Stomach (tissue), 9 donors: ENCODE results near the gene ARFGAP1. TPM values are rescaled to one million over a fixed set of nuclear protein-coding genes. Genes with fewer than 3 reads are reported as not detected.

Source experiments
- DNase-seq, 2 donors: peaks; one replicate each; pipeline versions ENCODE4 v3.0.0 to v3.0.0-alpha.2; 2013 to 2019
- H3K27ac ChIP-seq, 5 donors: fragments of 200-600 bp in 4 of 5; sonication (generic) in 4 of 5; one replicate each; pipeline ENCODE4 v1.5.1; 2013 to 2019; ENCODE audit warnings: mild to moderate bottlenecking in 1 of 5, moderate library complexity in 1 of 5
- H3K27me3 ChIP-seq, 3 donors: fragments of 200-600 bp; sonication (generic); one replicate each; pipeline ENCODE4 v1.5.1; 2017 to 2019; ENCODE audit warnings: mixed run types in 1 of 3
- H3K36me3 ChIP-seq, 4 donors: fragments of 200-600 bp; sonication (generic); 1 replicate in 3 of 4; 2 replicates in 1 of 4; pipeline ENCODE4 v1.5.1; 2016 to 2019
- H3K4me1 ChIP-seq, 4 donors: fragments of 200-600 bp; sonication (generic); one replicate each; pipeline ENCODE4 v1.5.1; 2016 to 2019
- H3K4me3 ChIP-seq, 4 donors: fragments of 200-600 bp; sonication (generic) in 3 of 4; one replicate each; pipeline ENCODE4 v1.5.1; 2016 to 2019; ENCODE audit warnings: mild to moderate bottlenecking in 1 of 4
- H3K9me3 ChIP-seq, 4 donors: fragments of 200-600 bp; sonication (generic); one replicate each; pipeline ENCODE4 v1.5.1; 2016 to 2019
- CTCF ChIP-seq, 7 experiments: fragments of 450-650 bp in 4 of 7; fragments of 200-600 bp in 3 of 7; sonication (generic) in 3 of 7; IDR thresholded peaks; one replicate each; pipeline ENCODE4 v1.5.1; 2016 to 2019; ENCODE audit warnings: antibody characterized with exemption in 7 of 7, control low read depth in 2 of 7, mild to moderate bottlenecking in 1 of 7
- EP300 ChIP-seq: sonication (generic); formaldehyde crosslinking; IDR thresholded peaks from one replicate; pipeline ENCODE4 v1.6.1; 2017; ENCODE audit warnings: antibody characterized with exemption
- POLR2A ChIP-seq, 4 donors: fragments of 450-650 bp; IDR thresholded peaks; one replicate each; pipeline ENCODE4 v1.6.1; 2016; ENCODE audit warnings: antibody characterized with exemption in 4 of 4, control low read depth in 2 of 4, mild to moderate bottlenecking in 1 of 4, moderate library complexity in 1 of 4
- POLR2AphosphoS5 ChIP-seq, 3 donors: sonication (generic); formaldehyde crosslinking; IDR thresholded peaks; one replicate each; pipeline ENCODE4 v1.6.1; 2016; ENCODE audit warnings: antibody characterized with exemption in 3 of 3
- WGBS, 5 donors: extraction: QIAGEN DNeasy Blood & Tissue Kit in 3 of 5; methylation state at CpG; one replicate each; pipeline versions ENCODE4 v1.1.5 to v1.1.7; 2013 to 2018; 5-methylcytosine and 5-hydroxymethylcytosine counted together
- intact Hi-C: fragments of 100-400 bp; cut with DNase I; formaldehyde crosslinking; loops from one replicate; pipeline ENCODE4 v1.15.1; 2023; ENCODE audit warnings: low total_unique reads
- polyA plus RNA-seq, 3 donors: library from polyadenylated mRNA; stranded (reverse); fragments of 200-250 nt; gene quantifications; one replicate each; pipeline ENCODE4 v1.2.3, GENCODE V29; 2013
- total RNA-seq, 5 donors: library from RNA; depleted of rRNA; stranded (reverse); fragments of >200 nt; gene quantifications; one replicate each; pipeline versions ENCODE4 v1.1.0 to v1.2.3, GENCODE V29; 2014 to 2016
- donor health status: healthy with polysubstance abuse.
- donor health status: Bipolar disorder and iron deficiency.
- donor health status: healthy.

Gene ARFGAP1
- total and polyA plus RNA-seq, 8 donors = 51.3 to 146 (median 59.4) TPM

- Histone ChIP-seq H3K4me3 (no peak overlapping the region), H3K27me3 (peaks cover 25 to 95% (median 57%) of the 10 kb centered on the region in 3 donors), H3K4me1 (peaks cover 0 to 11% (median 7%) of the 10 kb centered on the region in 4 donors), H3K36me3 (no peaks in the 10 kb centered on the region), H3K9me3 (peaks cover 0 to 1% (median under 1%) of the 10 kb centered on the region in 4 donors), H3K27ac (no peak overlapping the region)
- DNase-seq = no peak
- no peak for TF ChIP-seq POLR2A (IDR thresholded peaks at IDR 0.05)
- TF ChIP-seq CTCF (IDR thresholded peaks at IDR 0.05) = no peak
- no peak for TF ChIP-seq EP300
- no peak for TF ChIP-seq POLR2AphosphoS5 (IDR thresholded peaks at IDR 0.05)
- intact Hi-C loops = no loop called here
- 15 to 35% (median 23%) methylated on average over 20 of the region's 20 CpGs for WGBS, 5 donors
Observed at GRCh38 chr20:63295846-63296245, 23.2 kb downstream of the ARFGAP1 start.

- peaks cover 0 to 9% (median 9%) of the 10 kb centered on the region in 4 donors for H3K9me3 ChIP-seq
- no peaks in the 10 kb centered on the region for H3K36me3 ChIP-seq
- H3K4me3 ChIP-seq = no peak overlapping the region
- peaks cover 0 to 2% (median 0%) of the 10 kb centered on the region in 4 donors for H3K4me1 ChIP-seq
- intact Hi-C loops = no loop called here
- H3K27me3 ChIP-seq = peaks cover 25 to 97% (median 59%) of the 10 kb centered on the region in 3 donors
- DNase-seq = peak in 1 of 2 donors; percentile 66
- 23 to 43% (median 40%) methylated on average over 12 to 18 of the region's 18 CpGs for WGBS, 5 donors
- TF ChIP-seq POLR2AphosphoS5 (IDR thresholded peaks at IDR 0.05) (no peak), EP300 (no peak), CTCF (IDR thresholded peaks at IDR 0.05) (no peak), POLR2A (IDR thresholded peaks at IDR 0.05) (no peak)
- H3K27ac ChIP-seq = no peak overlapping the region
Observed at GRCh38 chr20:63296531-63297299, 24.1 kb downstream of the ARFGAP1 start.

GRCh38 chr20:63297371-63297781 is 24.8 kb downstream of the ARFGAP1 start:
- intact Hi-C loops = no loop called here
- TF ChIP-seq EP300 = no peak
- no peak for TF ChIP-seq POLR2A (IDR thresholded peaks at IDR 0.05)
- no peak for TF ChIP-seq CTCF (IDR thresholded peaks at IDR 0.05)
- no peak for TF ChIP-seq POLR2AphosphoS5 (IDR thresholded peaks at IDR 0.05)
- H3K9me3 ChIP-seq = peaks cover 0 to 13% (median 11%) of the 10 kb centered on the region in 4 donors
- no peaks in the 10 kb centered on the region for H3K4me1 ChIP-seq
- no peaks in the 10 kb centered on the region for H3K36me3 ChIP-seq
- H3K27me3 ChIP-seq = peaks cover 25 to 98% (median 59%) of the 10 kb centered on the region in 3 donors
- WGBS, 5 donors = 49 to 70% (median 61%) methylated on average over 10 to 11 of the region's 11 CpGs; no CpG with 5 or more reads in 1 of the 5 donors
- no peak overlapping the region for H3K27ac ChIP-seq
- H3K4me3 ChIP-seq = no peak overlapping the region
- DNase-seq = no peak

- H3K36me3 ChIP-seq = no peaks in the 10 kb centered on the region
- H3K4me3 ChIP-seq = no peak overlapping the region
- 75 to 80% (median 80%) methylated on average over 9 to 16 of the region's 16 CpGs for WGBS, 5 donors
- H3K27me3 ChIP-seq = peaks cover 25 to 98% (median 56%) of the 10 kb centered on the region in 3 donors
- H3K9me3 ChIP-seq = peaks cover 0 to 13% (median 11%) of the 10 kb centered on the region in 4 donors
- TF ChIP-seq POLR2A (IDR thresholded peaks at IDR 0.05) (no peak), POLR2AphosphoS5 (IDR thresholded peaks at IDR 0.05) (no peak), EP300 (no peak), CTCF (IDR thresholded peaks at IDR 0.05) (no peak)
- no peak for DNase-seq
- no peaks in the 10 kb centered on the region for H3K4me1 ChIP-seq
- intact Hi-C loops = no loop called here
- no peak overlapping the region for H3K27ac ChIP-seq
Observed at GRCh38 chr20:63297796-63298572, 25.4 kb downstream of the ARFGAP1 start.
